ENCODE measurements around the gene DCC.

Gene DCC

GRCh38 chr18:52624702-52625101 lies 284.7 kb downstream of the DCC start:
- H3K4me3 ChIP-seq (ENCODE audit: insufficient read depth, low read depth, low read length, poor library complexity, severe bottlenecking), result no peak overlapping the region
- no peaks in the 10 kb centered on the region for H3K9me3 ChIP-seq (ENCODE audit: control insufficient read depth, low read length)
- H3K27me3 ChIP-seq (replicated peaks; ENCODE audit: control insufficient read depth, insufficient read depth, low read length, poor library complexity, severe bottlenecking), result no peaks in the 10 kb centered on the region
- no peak for DNase-seq
- no peaks in the 10 kb centered on the region for H3K4me1 ChIP-seq (ENCODE audit: control insufficient read depth, insufficient read depth, low read length, poor library complexity, severe bottlenecking)
- no peaks in the 10 kb centered on the region for H3K36me3 ChIP-seq (ENCODE audit: control insufficient read depth, insufficient read depth, low read length)
- H3K27ac ChIP-seq (ENCODE audit: insufficient read depth, low read length, poor library complexity, severe bottlenecking), result no peak overlapping the region

DNA sequence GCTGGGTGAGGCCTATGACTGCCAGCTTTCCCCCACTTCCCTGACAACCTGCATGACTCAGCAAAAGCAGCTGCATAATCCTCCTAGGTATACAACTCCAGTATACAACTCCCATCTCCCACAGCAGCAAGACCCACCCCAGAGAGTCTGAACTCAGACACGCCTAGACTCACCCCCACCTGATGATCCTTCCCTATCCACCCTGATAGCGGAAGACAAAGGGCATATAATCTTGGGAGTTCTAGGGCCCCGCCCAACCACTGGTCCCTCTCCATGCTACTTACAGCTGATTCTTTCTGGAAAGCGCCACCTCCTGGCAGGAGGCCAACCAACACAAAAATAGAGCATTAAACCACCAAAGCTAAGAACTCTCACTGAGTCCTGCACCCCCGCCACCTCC lies 296.5 kb downstream of the DCC start:
- Histone ChIP-seq H3K36me3 (ENCODE audit: control insufficient read depth, insufficient read depth, low read length) (no peaks in the 10 kb centered on the region), H3K4me1 (ENCODE audit: control insufficient read depth, insufficient read depth, low read length, poor library complexity, severe bottlenecking) (no peaks in the 10 kb centered on the region), H3K9me3 (ENCODE audit: control insufficient read depth, low read length) (no peaks in the 10 kb centered on the region), H3K27ac (ENCODE audit: insufficient read depth, low read length, poor library complexity, severe bottlenecking) (no peak overlapping the region), H3K27me3 (replicated peaks; ENCODE audit: control insufficient read depth, insufficient read depth, low read length, poor library complexity, severe bottlenecking) (no peaks in the 10 kb centered on the region), H3K4me3 (ENCODE audit: insufficient read depth, low read depth, low read length, poor library complexity, severe bottlenecking) (no peak overlapping the region)
- no peak for DNase-seq

DNA sequence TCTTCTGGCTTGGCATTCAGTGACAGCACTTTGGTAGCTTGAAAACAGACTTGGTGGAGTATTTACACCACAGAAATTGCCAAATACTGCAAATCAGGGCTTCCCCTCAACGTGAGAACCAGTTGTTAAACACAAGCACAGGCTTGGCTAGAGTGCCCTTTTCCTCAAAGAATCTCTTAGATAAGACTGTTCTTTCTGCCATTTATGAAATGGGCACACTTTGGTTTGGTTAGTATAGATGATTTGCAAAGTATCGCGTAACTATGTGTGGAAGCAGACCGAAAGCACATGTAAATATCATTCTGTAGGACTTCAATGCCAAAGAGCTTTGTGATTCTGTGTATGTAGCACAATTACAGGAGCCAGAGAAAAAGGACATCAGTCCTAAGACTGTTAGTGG lies 308.2 kb downstream of the DCC start:
- DNase-seq, result no peak
- H3K4me1 ChIP-seq (ENCODE audit: control insufficient read depth, insufficient read depth, low read length, poor library complexity, severe bottlenecking), result no peaks in the 10 kb centered on the region
- no peaks in the 10 kb centered on the region for H3K27me3 ChIP-seq (replicated peaks; ENCODE audit: control insufficient read depth, insufficient read depth, low read length, poor library complexity, severe bottlenecking)
- H3K27ac ChIP-seq (ENCODE audit: insufficient read depth, low read length, poor library complexity, severe bottlenecking), result no peak overlapping the region
- H3K9me3 ChIP-seq (ENCODE audit: control insufficient read depth, low read length), result no peaks in the 10 kb centered on the region
- no peak overlapping the region for H3K4me3 ChIP-seq (ENCODE audit: insufficient read depth, low read depth, low read length, poor library complexity, severe bottlenecking)
- H3K36me3 ChIP-seq (ENCODE audit: control insufficient read depth, insufficient read depth, low read length), result no peaks in the 10 kb centered on the region

- H3K4me3 ChIP-seq (ENCODE audit: insufficient read depth, low read depth, low read length, poor library complexity, severe bottlenecking), result no peak overlapping the region
- H3K36me3 ChIP-seq (ENCODE audit: control insufficient read depth, insufficient read depth, low read length), result no peaks in the 10 kb centered on the region
- H3K27me3 ChIP-seq (replicated peaks; ENCODE audit: control insufficient read depth, insufficient read depth, low read length, poor library complexity, severe bottlenecking), result no peaks in the 10 kb centered on the region
- DNase-seq, result no peak
- H3K4me1 ChIP-seq (ENCODE audit: control insufficient read depth, insufficient read depth, low read length, poor library complexity, severe bottlenecking), result no peaks in the 10 kb centered on the region
- no peak overlapping the region for H3K27ac ChIP-seq (ENCODE audit: insufficient read depth, low read length, poor library complexity, severe bottlenecking)
- no peaks in the 10 kb centered on the region for H3K9me3 ChIP-seq (ENCODE audit: control insufficient read depth, low read length)
These were observed 312.4 kb downstream of the DCC start for GRCh38 chr18:52652391-52652790.

DNA sequence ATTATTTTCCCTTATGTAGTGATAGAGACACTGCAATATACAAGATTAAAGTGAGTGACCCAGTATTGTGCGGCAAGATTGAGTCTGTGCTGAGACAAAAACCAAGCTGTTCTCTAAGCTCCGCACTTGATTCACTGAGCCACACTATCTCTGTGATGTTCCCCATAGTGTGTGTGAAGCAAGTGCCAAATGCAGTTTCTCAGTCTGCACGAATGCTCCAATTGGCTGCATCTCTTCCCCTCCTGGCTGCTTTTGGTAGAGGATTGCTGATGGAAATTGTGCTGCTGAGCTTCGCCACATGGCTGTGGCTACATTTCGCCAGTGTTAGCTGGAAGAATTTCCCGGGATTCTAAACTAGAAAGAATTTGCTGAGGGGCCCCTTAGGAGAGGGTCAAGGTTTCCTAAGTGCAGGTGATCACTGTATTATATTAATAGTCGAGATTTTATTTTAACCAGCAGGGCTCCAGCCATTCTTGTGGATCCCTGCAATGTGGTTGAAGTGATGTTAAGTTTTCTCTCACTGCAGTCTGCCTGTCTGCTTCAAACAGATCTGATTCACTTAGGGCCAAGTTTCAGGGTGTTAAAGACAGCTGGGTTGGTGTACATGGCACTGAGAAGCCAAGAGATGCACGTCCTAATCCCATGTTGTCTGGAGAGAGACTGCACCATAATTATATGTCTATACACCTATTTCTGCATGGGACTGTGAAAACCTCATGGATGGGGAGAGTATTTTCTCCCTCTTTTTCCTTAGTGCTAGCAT lies 317.2 kb downstream of the DCC start:
- no peak for DNase-seq
- no peaks in the 10 kb centered on the region for H3K27me3 ChIP-seq (replicated peaks; ENCODE audit: control insufficient read depth, insufficient read depth, low read length, poor library complexity, severe bottlenecking)
- H3K27ac ChIP-seq (ENCODE audit: insufficient read depth, low read length, poor library complexity, severe bottlenecking), result no peak overlapping the region
- no peaks in the 10 kb centered on the region for H3K36me3 ChIP-seq (ENCODE audit: control insufficient read depth, insufficient read depth, low read length)
- H3K4me1 ChIP-seq (ENCODE audit: control insufficient read depth, insufficient read depth, low read length, poor library complexity, severe bottlenecking), result no peaks in the 10 kb centered on the region
- no peak overlapping the region for H3K4me3 ChIP-seq (ENCODE audit: insufficient read depth, low read depth, low read length, poor library complexity, severe bottlenecking)
- no peaks in the 10 kb centered on the region for H3K9me3 ChIP-seq (ENCODE audit: control insufficient read depth, low read length)

- Histone ChIP-seq H3K9me3 (ENCODE audit: control insufficient read depth, low read length) (no peaks in the 10 kb centered on the region), H3K36me3 (ENCODE audit: control insufficient read depth, insufficient read depth, low read length) (no peaks in the 10 kb centered on the region), H3K27ac (ENCODE audit: insufficient read depth, low read length, poor library complexity, severe bottlenecking) (no peak overlapping the region), H3K27me3 (replicated peaks; ENCODE audit: control insufficient read depth, insufficient read depth, low read length, poor library complexity, severe bottlenecking) (no peaks in the 10 kb centered on the region), H3K4me3 (ENCODE audit: insufficient read depth, low read depth, low read length, poor library complexity, severe bottlenecking) (no peak overlapping the region), H3K4me1 (ENCODE audit: control insufficient read depth, insufficient read depth, low read length, poor library complexity, severe bottlenecking) (no peaks in the 10 kb centered on the region)
- no peak for DNase-seq
These were observed 327.6 kb downstream of the DCC start for GRCh38 chr18:52667463-52668065.

DNA sequence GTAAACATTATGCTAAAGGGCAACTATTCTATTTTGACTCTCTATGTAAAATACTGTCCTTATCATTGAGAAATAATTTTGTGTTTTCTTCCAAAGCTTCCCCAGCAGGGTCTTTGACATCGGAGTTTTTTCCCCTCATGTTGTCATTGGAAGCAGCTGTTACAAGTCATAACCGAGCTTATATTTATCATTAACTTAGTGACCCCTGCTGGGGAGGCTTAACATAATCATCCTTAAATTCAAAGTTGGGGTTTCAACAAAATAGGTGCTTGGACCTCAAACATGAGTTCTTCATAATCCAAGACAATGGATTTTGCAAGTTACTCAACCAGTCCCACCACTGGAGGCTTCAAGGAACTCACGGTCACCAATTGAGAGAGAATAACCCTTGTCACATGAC lies 330.9 kb downstream of the DCC start:
- DNase-seq, result no peak
- no peaks in the 10 kb centered on the region for H3K27me3 ChIP-seq (replicated peaks; ENCODE audit: control insufficient read depth, insufficient read depth, low read length, poor library complexity, severe bottlenecking)
- H3K27ac ChIP-seq (ENCODE audit: insufficient read depth, low read length, poor library complexity, severe bottlenecking), result no peak overlapping the region
- H3K9me3 ChIP-seq (ENCODE audit: control insufficient read depth, low read length), result no peaks in the 10 kb centered on the region
- no peaks in the 10 kb centered on the region for H3K36me3 ChIP-seq (ENCODE audit: control insufficient read depth, insufficient read depth, low read length)
- H3K4me3 ChIP-seq (ENCODE audit: insufficient read depth, low read depth, low read length, poor library complexity, severe bottlenecking), result no peak overlapping the region
- no peaks in the 10 kb centered on the region for H3K4me1 ChIP-seq (ENCODE audit: control insufficient read depth, insufficient read depth, low read length, poor library complexity, severe bottlenecking)

DNA sequence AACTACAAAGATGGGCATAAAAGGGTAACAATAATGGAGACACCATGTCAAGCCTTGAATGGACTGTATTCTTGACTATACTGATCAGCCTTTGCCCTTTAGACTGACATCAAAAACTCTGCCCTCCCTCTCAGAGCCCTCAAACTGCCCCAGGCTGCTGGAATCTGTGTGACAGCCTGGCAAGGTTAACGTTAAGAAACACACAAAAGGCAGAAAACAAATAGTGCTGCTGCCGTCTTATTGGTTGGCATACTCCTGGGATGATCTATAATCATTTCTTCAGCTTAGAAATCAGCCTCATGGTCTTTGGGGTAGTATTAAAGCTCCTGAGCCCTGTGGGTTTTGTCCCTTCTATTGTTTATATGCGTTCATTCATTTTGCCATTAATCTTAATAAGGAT lies 338.0 kb downstream of the DCC start:
- no peak for DNase-seq
- Histone ChIP-seq H3K27me3 (replicated peaks; ENCODE audit: control insufficient read depth, insufficient read depth, low read length, poor library complexity, severe bottlenecking) (no peaks in the 10 kb centered on the region), H3K9me3 (ENCODE audit: control insufficient read depth, low read length) (no peaks in the 10 kb centered on the region), H3K36me3 (ENCODE audit: control insufficient read depth, insufficient read depth, low read length) (no peaks in the 10 kb centered on the region), H3K4me1 (ENCODE audit: control insufficient read depth, insufficient read depth, low read length, poor library complexity, severe bottlenecking) (no peaks in the 10 kb centered on the region), H3K4me3 (ENCODE audit: insufficient read depth, low read depth, low read length, poor library complexity, severe bottlenecking) (no peak overlapping the region), H3K27ac (ENCODE audit: insufficient read depth, low read length, poor library complexity, severe bottlenecking) (no peak overlapping the region)

DNA sequence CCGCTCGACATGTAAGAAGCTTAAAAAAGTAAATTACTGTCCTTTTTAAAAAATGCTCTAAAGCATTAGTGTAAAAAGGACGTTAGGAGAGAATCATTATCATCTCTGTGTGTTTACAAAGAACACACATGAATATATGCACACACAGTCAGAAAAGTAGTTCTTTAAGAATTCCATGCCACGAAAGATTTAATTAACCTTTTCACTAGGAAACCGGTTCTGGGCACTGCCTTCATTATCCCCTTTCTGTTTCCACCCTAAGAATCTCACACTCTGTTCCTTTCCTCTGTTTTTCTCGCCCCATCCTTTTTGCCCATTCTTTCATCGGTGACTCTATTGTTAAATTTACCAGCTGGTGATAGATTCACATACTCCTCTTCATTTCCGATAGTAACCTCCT lies 338.6 kb downstream of the DCC start:
- H3K36me3 ChIP-seq (ENCODE audit: control insufficient read depth, insufficient read depth, low read length), result no peaks in the 10 kb centered on the region
- no peak overlapping the region for H3K4me3 ChIP-seq (ENCODE audit: insufficient read depth, low read depth, low read length, poor library complexity, severe bottlenecking)
- no peaks in the 10 kb centered on the region for H3K27me3 ChIP-seq (replicated peaks; ENCODE audit: control insufficient read depth, insufficient read depth, low read length, poor library complexity, severe bottlenecking)
- no peak for DNase-seq
- no peaks in the 10 kb centered on the region for H3K4me1 ChIP-seq (ENCODE audit: control insufficient read depth, insufficient read depth, low read length, poor library complexity, severe bottlenecking)
- no peaks in the 10 kb centered on the region for H3K9me3 ChIP-seq (ENCODE audit: control insufficient read depth, low read length)
- H3K27ac ChIP-seq (ENCODE audit: insufficient read depth, low read length, poor library complexity, severe bottlenecking), result no peak overlapping the region

DNA sequence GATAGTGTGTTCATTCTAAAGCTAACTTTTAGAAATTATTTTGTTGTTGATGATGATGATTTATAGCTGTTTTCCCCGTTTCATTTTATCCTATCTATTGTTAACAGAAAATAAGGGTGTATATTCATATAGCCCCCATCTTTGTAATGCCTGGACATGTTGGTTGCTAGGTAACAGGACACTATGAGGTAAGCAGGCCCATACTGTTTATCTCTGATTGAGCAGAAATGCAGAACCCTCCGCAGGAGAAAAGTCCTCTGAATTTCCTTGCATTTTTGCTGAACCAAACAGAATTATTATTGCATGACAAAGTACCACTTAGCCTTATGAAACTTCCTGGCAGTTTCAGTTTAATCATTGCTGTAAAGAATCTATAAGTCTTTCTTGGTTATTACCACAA lies 339.4 kb downstream of the DCC start:
- H3K36me3 ChIP-seq (ENCODE audit: control insufficient read depth, insufficient read depth, low read length), result no peaks in the 10 kb centered on the region
- H3K27me3 ChIP-seq (replicated peaks; ENCODE audit: control insufficient read depth, insufficient read depth, low read length, poor library complexity, severe bottlenecking), result no peaks in the 10 kb centered on the region
- H3K4me3 ChIP-seq (ENCODE audit: insufficient read depth, low read depth, low read length, poor library complexity, severe bottlenecking), result no peak overlapping the region
- no peaks in the 10 kb centered on the region for H3K9me3 ChIP-seq (ENCODE audit: control insufficient read depth, low read length)
- H3K27ac ChIP-seq (ENCODE audit: insufficient read depth, low read length, poor library complexity, severe bottlenecking), result no peak overlapping the region
- H3K4me1 ChIP-seq (ENCODE audit: control insufficient read depth, insufficient read depth, low read length, poor library complexity, severe bottlenecking), result no peaks in the 10 kb centered on the region
- DNase-seq, result no peak
